Activated T-cell treated with anti-CD3 and anti-CD28 coated beads, Interleukin-2, amount 50 U/mL, for 4 hours (primary cell): ENCODE data around the gene CUX1. TPM values are rescaled to one million over a fixed set of nuclear protein-coding genes. Genes with fewer than 3 reads are reported as not detected.
"Not testable (repeated sequence)": the region's sequence is repeated elsewhere in the genome, so short reads cannot be mapped to it uniquely, and the experiment has no call there.

Experiments
- ATAC-seq, 2 donors: fragments of 200-7000 bp; cut with Tn5 transposase; one replicate each; pipeline ENCODE4 v1.10.0; 2021
- DNase-seq: peaks from one replicate; pipeline ENCODE4 v3.0.0-alpha.2; 2020
- H3K27me3 Mint-ChIP-seq: one replicate; pipeline ENCODE4 v1.8.0; 2021; ENCODE audit warnings: low read depth, mixed read lengths
- H3K36me3 Mint-ChIP-seq: one replicate; pipeline ENCODE4 v1.8.0; 2022; ENCODE audit warnings: mixed read lengths; ENCODE audit not compliant: insufficient read depth
- H3K4me1 Mint-ChIP-seq: one replicate; pipeline ENCODE4 v1.8.0; 2021; ENCODE audit warnings: low read depth, mixed read lengths
- H3K4me3 Mint-ChIP-seq: one replicate; pipeline ENCODE4 v1.8.0; 2021; ENCODE audit warnings: mild to moderate bottlenecking, moderate library complexity, mixed read lengths
- H3K9me3 Mint-ChIP-seq: one replicate; pipeline ENCODE4 v1.8.0; 2021; ENCODE audit warnings: mixed read lengths
- total RNA-seq, 3 donors: library from RNA; stranded (reverse); gene quantifications; one replicate each; pipeline ENCODE4 v1.2.1, GENCODE V29; 2021

CUX1 gene
- total RNA-seq, 3 donors from 2014 or later = 18.6 to 21.6 (median 20.7) TPM

DNA sequence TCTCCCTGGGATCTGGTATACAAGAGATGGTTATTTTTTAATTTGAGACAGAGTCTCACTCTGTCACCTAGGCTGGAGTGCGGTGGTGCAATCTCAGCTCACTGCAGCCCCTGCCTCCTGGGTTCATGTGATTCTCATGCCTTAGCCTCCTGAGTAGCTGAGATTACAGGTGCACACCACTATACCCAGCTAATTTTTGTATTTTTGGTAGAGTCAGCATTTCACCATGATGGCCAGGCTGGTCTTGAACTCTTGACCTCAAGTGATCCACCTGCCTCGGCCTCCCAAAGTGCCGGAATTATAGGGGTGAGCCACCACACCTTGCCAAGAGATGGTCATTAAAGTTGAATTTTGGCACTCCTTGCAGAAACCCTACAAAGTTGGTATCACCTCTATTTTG lies 71.1 kb downstream of the CUX1 start:
- not testable (repeated sequence) for H3K27me3 Mint-ChIP-seq, DNase-seq, H3K36me3 Mint-ChIP-seq, H3K9me3 Mint-ChIP-seq, ATAC-seq, H3K4me3 Mint-ChIP-seq
- H3K4me1 Mint-ChIP-seq = peaks cover 23% of the 10 kb centered on the region

DNA sequence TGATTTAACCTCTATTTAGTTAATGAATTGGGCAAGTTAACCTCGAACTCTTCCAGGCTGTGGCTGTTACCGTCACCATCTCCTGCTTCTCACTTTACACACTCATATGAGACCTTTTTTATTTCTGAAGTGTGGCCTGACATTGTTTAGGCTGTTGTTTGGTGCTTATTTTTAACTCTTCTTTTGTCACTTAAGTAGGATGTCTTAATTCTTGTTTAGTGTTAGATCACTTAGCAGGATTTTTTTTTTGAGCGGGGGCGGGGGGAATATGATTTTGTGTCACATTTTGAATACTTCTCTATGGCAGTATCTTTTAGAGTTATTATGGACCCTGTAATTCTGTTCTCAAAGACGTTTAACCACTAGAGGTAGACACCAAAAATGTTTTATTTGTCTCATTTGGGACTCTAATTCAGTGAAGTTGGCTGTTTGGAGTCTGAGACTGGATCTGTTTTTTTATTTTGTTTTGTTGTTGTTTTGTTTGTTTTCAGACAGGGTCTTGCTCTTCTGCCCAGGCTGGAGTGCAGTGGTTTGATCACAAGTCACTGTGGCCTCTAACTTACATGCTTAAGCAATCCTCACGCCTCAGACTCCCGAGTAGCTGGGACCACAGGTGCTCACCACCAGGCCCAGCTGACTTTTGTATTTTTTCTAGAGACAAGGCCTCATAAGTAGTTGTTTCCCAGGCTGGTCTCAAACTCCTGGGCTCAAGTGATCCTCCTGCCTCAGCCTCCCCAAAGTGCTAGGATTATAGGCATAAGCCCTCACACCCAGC lies 73.5 kb downstream of the CUX1 start:
- Mint-ChIP-seq H3K4me3 (no peak overlapping the region), H3K9me3 (no peaks in the 10 kb centered on the region), H3K36me3 (no peaks in the 10 kb centered on the region), H3K27me3 (no peaks in the 10 kb centered on the region), H3K4me1 (peaks cover 8% of the 10 kb centered on the region)
- DNase-seq (no peak), ATAC-seq (no peak)

DNA sequence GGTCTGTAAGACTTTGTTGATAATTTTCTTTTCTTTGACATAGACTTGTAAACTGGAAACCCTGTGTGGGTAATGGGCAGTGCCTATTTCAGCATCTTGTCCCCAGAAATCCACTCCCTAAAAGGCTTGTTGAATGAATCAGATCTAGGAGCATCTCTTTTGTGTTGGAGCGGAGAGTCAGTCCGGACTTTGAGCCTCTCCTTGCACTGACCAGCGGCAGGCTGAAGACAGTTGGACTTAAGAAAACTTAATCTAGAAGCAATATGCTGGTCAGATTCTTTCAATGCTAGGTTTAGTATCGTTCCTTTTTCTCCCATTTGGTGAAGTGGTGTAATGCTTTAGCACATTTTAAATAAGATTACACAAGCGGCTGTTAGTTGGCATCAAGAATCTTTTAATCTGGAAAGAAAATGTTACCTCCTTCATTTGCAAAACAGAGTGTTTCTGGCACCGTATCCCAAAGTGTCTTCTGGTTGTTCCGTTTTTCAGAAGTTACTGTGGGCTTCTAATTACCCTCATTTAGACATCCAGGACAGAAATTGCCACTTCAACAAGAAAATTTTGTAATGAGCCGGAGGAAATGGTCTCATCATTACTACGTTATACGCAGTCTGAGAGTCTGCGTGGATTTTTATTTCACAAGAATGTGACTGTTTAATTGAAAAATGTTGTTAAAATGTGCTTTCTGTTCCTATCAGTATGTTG lies 74.7 kb downstream of the CUX1 start:
- Mint-ChIP-seq H3K9me3 (no peaks in the 10 kb centered on the region), H3K4me1 (peaks cover 7% of the 10 kb centered on the region), H3K4me3 (no peak overlapping the region), H3K27me3 (no peaks in the 10 kb centered on the region), H3K36me3 (no peaks in the 10 kb centered on the region)
- no peak for ATAC-seq
- no peak for DNase-seq

DNA sequence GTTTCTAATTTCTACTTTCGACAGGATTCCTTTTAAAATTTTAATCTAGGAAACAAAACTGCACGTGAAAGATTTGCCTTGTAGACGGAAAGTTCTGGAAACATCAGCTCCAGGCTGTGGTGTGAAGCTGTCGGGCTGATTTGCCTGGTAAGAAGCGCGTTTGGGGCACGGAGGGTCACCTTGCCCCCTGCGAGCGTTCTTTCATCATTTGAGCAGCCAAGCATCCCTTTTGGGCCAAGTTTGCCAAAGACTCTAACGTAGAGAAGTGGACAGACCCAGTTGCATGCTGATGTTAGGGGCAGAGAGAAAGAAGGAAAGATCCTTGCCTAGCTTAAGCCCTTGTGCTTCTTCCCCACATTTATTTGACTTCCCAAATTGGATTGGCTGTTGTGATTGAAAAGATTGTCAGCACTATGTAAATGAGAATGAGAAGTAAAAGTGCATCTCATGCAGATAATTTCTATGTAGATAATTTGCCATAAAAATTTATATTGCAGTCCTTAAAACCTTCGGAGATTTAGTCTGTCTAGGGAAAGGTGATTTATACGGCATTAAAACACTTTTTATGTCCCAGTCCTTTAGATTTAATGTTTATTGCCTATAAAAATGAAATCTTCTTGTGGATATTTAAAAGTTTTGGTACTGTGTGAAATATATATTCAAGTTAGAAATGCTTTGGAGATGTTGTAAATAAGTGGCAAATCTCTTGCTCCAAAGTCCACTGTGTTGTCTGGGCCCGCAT lies 76.1 kb downstream of the CUX1 start:
- Mint-ChIP-seq H3K4me3 (no peak overlapping the region), H3K4me1 (peaks cover 5% of the 10 kb centered on the region), H3K27me3 (no peaks in the 10 kb centered on the region), H3K9me3 (no peaks in the 10 kb centered on the region), H3K36me3 (no peaks in the 10 kb centered on the region)
- ATAC-seq = no peak
- DNase-seq = no peak

DNA sequence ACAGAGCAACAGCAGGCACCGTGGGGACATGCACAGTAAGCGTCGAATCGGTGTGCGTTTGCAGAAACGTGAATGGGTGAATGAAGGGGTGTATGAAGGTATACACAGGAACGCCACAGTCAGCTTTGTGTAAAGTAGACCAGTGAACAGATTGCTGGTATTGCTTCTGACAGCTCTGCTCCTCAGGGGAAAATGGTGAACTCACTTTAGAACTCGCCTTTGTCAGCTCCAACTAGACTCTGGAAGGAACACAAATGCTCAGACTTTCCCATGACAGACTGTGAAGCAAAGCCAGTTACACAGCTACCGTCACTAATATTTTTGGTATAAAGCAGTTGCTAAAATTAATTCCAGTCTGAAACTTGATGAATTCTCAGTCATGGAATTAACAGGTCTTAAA lies 78.9 kb downstream of the CUX1 start:
- no peak for ATAC-seq
- peaks cover 5% of the 10 kb centered on the region for H3K4me1 Mint-ChIP-seq
- no peak for DNase-seq
- H3K4me3 Mint-ChIP-seq = no peak overlapping the region
- H3K36me3 Mint-ChIP-seq = no peaks in the 10 kb centered on the region
- no peaks in the 10 kb centered on the region for H3K27me3 Mint-ChIP-seq
- H3K9me3 Mint-ChIP-seq = no peaks in the 10 kb centered on the region

DNA sequence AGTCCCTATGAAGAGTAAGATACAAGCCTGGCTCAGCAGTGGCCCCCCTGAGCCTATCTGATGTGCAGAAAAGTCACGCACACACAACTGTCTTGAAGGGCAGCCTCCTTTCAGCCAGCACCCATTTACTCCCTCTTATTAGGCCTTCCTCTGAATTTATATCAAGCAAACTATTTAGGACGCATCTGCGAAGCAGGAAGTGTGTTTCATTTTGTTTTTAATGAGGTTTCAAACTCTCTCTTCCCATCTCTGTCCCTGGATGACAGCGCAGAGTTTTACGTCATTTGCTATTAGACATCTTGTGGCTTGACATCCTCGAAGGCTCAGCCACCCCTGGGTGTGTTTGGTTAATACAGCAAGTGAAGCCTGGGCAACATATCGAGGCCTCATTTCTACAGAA lies 79.5 kb downstream of the CUX1 start:
- no peak for ATAC-seq
- no peak for DNase-seq
- H3K4me1 Mint-ChIP-seq = peaks cover 5% of the 10 kb centered on the region
- H3K36me3 Mint-ChIP-seq = no peaks in the 10 kb centered on the region
- no peak overlapping the region for H3K4me3 Mint-ChIP-seq
- no peaks in the 10 kb centered on the region for H3K27me3 Mint-ChIP-seq
- no peaks in the 10 kb centered on the region for H3K9me3 Mint-ChIP-seq

DNA sequence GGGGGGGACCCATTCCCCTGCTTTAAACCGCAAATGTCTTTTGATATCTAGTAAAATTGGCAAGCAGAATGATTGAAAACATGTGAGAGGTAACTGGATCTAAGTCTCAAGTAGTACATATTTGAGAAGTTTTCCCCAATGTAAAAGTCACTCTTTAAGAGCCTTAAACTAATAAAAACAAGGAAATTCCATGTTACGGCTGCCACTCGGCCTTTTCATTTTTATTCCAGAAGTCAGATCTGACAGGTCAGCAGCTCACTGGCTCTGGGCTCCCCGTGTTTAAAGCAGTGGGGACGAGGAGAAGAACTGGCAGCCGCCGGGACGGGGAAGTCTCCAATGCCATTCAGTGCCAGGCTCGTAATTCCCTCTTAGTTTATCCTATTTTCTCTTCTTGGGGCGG lies 80.7 kb downstream of the CUX1 start:
- no peak overlapping the region for H3K4me3 Mint-ChIP-seq
- ATAC-seq (no peak), DNase-seq (no peak)
- no peaks in the 10 kb centered on the region for H3K27me3 Mint-ChIP-seq
- no peaks in the 10 kb centered on the region for H3K36me3 Mint-ChIP-seq
- no peaks in the 10 kb centered on the region for H3K9me3 Mint-ChIP-seq
- peaks cover 5% of the 10 kb centered on the region for H3K4me1 Mint-ChIP-seq

DNA sequence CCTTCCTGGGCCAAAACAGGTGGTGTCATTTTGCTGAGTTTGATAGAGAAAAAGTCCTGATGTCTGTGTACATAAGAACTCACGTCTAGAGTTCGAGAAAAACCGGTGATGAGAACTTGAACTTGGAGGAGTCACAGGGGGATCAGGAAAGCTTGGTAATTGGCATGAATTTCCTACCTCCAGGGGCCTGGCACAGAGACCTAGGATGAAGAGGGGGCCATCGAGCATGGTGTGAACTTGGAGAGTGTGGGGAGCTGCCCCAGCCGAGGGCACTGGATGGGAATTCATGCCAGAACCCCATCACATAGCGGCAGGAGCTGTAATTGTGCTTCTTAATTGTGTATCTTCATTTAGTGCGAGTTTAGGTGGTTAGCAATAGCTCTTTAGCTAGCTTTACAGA lies 82.2 kb downstream of the CUX1 start:
- H3K9me3 Mint-ChIP-seq = no peaks in the 10 kb centered on the region
- no peaks in the 10 kb centered on the region for H3K36me3 Mint-ChIP-seq
- H3K27me3 Mint-ChIP-seq = no peaks in the 10 kb centered on the region
- no peak overlapping the region for H3K4me3 Mint-ChIP-seq
- ATAC-seq (no peak), DNase-seq (no peak)
- peaks cover 5% of the 10 kb centered on the region for H3K4me1 Mint-ChIP-seq

DNA sequence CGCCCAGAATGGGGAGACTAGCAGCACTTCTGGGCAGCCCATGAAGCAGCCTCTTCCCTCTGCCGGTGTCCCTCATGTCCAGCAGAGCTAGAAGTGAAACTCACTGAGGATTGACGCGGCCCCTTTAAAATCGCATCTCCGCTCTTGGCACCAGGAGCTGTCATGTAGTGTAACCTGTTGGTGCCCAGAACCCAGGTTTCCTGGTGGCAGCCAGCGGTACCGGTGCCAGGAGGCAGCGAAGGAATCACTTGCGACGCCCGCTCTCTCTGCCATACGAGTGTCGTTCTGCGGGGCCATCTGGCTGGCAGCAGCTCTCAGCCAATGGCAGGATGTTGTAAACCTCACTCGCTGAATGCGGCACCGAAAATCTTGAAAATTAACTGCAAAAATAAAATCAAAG lies 82.7 kb downstream of the CUX1 start:
- DNase-seq = no peak
- H3K9me3 Mint-ChIP-seq = no peaks in the 10 kb centered on the region
- no peaks in the 10 kb centered on the region for H3K36me3 Mint-ChIP-seq
- peaks cover 5% of the 10 kb centered on the region for H3K4me1 Mint-ChIP-seq
- H3K27me3 Mint-ChIP-seq = no peaks in the 10 kb centered on the region
- H3K4me3 Mint-ChIP-seq = no peak overlapping the region
- ATAC-seq = no peak

DNA sequence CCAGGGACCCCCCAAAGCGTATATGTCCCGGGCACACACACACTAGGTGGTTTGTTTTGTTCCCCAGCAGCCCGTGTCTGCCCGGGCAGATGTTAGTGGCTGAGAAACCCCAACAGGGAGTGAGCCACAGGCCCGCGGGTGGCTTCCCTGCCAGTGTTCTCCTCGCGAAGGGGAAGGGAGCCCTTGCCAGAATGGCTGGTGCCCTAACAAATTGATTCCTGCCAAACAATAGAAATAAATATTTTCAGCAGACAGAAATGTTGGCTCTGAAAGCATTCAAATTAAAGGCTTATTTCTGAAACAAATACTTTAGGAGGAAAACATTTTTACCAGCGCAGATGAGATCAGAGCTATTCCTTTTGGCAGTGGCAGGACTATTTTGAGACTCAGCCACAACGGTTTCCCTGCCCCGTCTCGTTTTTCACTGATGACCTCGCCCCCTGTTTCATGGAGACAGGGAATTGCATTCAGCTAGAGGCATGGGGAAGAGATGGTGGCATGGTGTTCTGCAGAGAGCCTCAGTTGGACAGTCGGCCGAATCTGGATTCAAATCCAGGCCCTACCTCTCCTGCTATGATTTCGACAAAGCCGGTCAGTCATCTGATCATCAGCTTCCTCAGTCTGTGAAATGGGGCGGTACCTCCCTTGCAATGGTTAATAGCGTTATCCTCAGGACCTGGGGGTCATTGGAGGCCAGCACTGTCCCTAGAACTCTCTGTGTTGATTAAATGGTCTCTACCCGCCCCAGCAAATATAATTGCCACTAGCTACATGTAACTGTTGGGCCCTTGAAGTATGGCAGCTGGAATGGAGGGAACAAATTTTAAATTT lies 84.5 kb downstream of the CUX1 start:
- H3K9me3 Mint-ChIP-seq = no peaks in the 10 kb centered on the region
- H3K27me3 Mint-ChIP-seq = no peaks in the 10 kb centered on the region
- no peak overlapping the region for H3K4me3 Mint-ChIP-seq

DNA sequence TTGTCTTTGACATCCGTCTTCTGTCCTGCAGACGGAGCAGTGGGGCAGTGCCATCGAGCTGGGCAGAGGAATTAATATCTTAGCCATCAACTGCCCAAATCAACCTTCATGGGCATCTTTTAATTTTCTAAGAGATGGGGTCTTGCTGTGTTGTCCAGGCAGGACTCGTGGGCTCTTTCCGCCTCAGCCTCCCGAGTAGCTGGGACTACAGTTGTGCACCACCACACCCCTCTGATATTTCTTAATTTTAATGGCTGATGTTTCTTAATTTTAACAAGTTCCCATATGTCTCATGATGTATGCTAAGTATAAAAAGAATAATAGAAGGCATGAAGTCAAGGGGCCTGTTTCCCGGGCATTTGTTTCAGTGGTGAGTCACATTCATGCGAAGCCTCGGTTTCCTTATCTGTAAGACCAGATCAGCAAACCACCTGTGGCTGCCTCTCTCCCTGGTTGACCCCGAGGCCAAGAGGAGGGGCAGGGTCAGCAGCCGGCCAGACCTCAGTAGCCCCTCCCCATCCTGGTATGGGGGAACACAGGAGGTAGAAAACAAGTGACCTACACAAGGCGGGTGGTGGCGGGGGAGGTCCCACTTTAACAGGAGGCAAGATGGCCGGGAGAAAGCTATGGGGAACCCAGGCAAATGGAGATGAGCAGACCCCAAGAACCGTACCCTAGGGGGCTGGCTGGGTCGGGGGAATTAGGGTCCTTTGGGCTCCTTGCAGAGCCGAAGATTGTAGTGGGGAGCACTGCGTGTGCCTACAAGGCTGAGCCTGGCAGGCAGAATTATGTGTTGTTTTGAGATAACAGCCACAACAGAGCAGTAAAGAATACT lies 85.5 kb downstream of the CUX1 start:
- Mint-ChIP-seq H3K27me3 (no peaks in the 10 kb centered on the region), H3K9me3 (no peaks in the 10 kb centered on the region), H3K4me3 (no peak overlapping the region), H3K36me3 (no peaks in the 10 kb centered on the region), H3K4me1 (peaks cover 4% of the 10 kb centered on the region)
- DNase-seq (no peak), ATAC-seq (no peak)

More for the DNA sequence above, 84.5 kb downstream of the CUX1 start:
- Mint-ChIP-seq H3K4me1 (peaks cover 4% of the 10 kb centered on the region), H3K36me3 (no peaks in the 10 kb centered on the region)
- DNase-seq (no peak), ATAC-seq (no peak)

DNA sequence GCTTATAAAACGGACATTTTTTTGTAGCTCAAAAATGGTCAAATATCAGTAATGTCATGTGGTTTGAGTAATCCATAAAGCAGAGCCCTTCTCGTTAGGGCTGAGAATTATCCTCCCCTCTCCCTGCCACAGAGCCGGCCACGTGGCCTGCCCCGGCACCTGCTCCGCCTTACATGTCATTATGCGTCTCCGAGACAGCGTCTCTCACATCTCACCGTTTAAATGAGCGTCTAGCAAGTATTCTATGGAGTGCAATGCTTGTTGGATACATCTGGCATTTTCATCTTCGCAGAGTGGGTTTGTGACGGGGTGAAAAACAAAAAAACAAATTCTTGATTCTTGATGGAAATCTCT lies 86.1 kb downstream of the CUX1 start:
- Mint-ChIP-seq H3K36me3 (no peaks in the 10 kb centered on the region), H3K4me3 (no peak overlapping the region), H3K9me3 (no peaks in the 10 kb centered on the region), H3K4me1 (peaks cover 4% of the 10 kb centered on the region), H3K27me3 (no peaks in the 10 kb centered on the region)
- no peak for DNase-seq
- no peak for ATAC-seq

DNA sequence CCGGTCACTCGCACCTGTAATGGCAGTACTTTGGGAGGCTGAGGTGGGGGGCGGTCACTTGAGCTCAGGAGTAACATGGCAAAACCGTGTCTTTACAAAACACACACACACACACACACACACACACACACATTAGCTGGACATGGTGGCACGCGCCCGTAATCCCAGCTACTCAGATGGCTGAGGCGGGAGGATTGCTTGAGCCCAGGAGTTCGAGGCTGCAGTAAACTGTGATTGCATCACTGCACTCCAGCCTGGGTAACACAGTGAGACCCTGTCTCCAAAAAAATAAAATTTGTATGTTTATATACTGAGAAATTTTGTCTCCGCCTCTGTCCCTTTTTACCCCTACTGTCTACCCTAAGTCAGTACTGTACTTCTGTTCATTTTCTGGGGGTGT lies 86.6 kb downstream of the CUX1 start:
- Mint-ChIP-seq H3K4me1 (peaks cover 4% of the 10 kb centered on the region), H3K36me3 (no peaks in the 10 kb centered on the region), H3K27me3 (no peaks in the 10 kb centered on the region), H3K4me3 (no peak overlapping the region), H3K9me3 (no peaks in the 10 kb centered on the region)
- DNase-seq = no peak
- ATAC-seq = no peak
